HuH-7.5 (cell line): ENCODE results near the gene TAS2R19.

Experiments
- DNase-seq: peaks from one replicate; pipeline ENCODE4 v3.0.0; 2011; ENCODE audit warnings: low spot score

TAS2R19 gene

DNA sequence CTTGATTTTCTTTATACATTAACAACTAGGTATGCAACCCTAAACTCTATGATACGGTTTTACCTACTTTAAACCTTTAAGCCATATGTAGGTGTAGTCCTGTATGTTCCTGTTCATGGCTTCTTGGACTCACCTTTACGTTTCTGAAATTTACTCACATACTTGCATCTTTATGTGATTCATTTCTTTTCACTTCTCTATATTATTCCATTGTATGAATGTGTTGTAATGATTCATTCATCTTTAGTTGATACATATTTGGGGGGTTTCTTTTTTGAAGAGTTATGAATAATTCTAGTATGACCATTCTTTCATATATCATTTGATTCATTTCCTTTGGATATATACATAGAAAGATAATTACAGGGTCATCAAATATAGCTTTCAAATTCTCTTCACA, 33.3 kb downstream of the TAS2R19 start:
- DNase-seq: no peak

DNA sequence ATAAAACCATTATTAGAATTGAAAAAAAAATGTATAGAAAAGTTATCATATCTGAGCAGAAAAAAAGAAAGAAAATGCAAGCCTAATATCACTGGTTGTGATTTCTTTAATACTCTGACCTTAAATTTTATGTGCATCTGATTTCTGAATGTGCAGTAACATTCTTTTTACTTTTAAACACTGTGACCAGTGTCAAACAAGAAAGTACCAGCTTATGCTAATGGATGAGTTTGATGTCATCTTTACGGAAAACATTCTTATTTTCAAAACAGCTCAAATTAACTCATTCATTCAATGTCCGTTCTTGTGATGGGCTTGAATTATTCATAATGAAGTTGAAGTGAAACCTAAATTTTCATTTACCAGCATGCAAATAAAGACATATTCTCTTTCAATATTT, 35.6 kb downstream of the TAS2R19 start, which contains the start of gene TAS2R50:
Gene TAS2R50 (minus strand): TSS at position 101 of the 400 bp plus-strand sequence. CDS start 52 bp downstream, at position 49.
- no peak for DNase-seq

DNA sequence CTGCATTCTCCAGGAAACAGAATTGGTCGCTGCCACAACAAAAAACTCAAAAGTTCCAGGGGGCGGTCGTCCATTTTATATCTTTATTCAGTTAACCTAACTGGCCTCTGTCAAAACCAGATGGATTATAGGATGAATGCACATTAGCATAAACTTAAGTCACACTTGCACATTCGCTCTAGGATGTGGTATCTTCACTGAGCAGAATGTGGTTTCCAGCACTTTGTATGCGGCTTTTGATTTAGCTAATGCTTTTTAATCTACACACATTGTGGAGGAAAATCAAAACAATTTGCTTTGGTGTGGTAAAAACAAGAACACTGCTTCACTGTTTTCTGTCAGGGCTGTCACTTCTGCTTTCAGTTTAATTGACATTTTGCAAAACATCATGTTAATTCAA, 40.2 kb downstream of the TAS2R19 start:
- DNase-seq: no peak

DNA sequence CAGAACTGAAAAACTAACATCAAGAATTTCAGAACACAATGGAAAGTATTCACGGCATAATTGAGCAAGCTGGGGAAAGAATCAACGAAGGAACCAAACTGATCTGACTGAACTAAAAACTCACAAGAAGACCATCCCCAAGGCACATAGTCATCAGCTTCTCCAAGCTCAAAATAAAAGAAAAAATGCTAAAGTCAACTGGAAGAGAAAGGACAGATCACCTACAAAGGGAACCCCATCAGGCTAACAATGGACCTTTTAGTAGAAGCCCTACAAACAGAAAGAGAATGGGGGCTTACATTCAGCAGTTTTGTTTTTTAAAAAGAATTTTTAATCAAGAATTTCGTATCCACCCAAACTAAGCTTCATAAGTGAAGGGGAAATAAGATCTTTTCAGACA, 47.5 kb downstream of the TAS2R19 start:
- no peak for DNase-seq
